Measurements from ENCODE around the gene PTTG2. TPM values are rescaled to one million over a fixed set of nuclear protein-coding genes. Genes with fewer than 3 reads are reported as not detected.

PTTG2 gene
- total RNA-seq, 1 experiment from 2014 or later: not detected

DNA sequence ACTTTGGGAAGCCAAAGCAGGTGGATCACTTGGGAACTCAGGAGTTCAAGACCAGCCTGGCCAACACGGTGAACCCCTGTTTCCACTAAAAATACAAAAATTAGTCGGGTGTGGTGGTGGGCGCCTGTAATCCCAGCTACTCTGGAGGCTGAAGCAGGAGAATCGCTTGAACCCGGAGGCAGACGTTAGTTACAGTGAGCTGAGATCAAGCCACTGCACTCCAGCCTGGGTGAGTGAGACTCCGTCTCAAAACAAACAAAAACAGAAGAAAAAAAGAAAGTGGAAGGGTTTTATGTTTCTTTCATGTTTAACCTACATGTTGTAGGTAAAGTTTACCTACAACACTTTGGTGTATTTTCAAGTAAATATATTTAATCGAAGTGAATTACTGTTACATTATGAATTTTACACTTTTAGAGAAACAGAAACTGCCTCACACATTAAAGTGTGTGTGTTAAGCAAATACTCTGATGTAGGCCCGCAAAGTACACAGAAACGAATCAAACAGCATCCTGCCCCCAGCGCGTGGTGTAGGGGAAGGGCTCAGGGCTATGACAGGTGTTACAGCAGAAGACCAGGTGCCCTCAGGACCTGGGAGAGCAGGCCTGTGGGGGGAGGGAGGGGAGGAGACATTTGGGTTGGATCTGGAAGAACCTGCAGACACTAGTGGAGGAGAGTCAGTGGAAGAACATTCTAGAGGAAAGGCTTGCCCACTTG, 39.0 kb downstream of the PTTG2 start:
- in situ Hi-C loops (cut with HindIII; ENCODE audit: low pct_unique_long_range_greater_than_20kb, low sequenced_read_pairs): no loop called here
- DNase-seq (ENCODE audit: low read depth, low spot score): no peak

- in situ Hi-C loops (cut with HindIII; ENCODE audit: low pct_unique_long_range_greater_than_20kb, low sequenced_read_pairs): no loop called here
Observed at GRCh38 chr4:37999965-38000364, 39.8 kb downstream of the PTTG2 start.

GRCh38 chr4:38001927-38002326, 41.7 kb downstream of the PTTG2 start:
- in situ Hi-C loops (cut with HindIII; ENCODE audit: low pct_unique_long_range_greater_than_20kb, low sequenced_read_pairs): no loop called here

More at GRCh38 chr4:37999965-38000364, 39.8 kb downstream of the PTTG2 start:
- DNase-seq (ENCODE audit: low read depth, low spot score): no peak

DNA sequence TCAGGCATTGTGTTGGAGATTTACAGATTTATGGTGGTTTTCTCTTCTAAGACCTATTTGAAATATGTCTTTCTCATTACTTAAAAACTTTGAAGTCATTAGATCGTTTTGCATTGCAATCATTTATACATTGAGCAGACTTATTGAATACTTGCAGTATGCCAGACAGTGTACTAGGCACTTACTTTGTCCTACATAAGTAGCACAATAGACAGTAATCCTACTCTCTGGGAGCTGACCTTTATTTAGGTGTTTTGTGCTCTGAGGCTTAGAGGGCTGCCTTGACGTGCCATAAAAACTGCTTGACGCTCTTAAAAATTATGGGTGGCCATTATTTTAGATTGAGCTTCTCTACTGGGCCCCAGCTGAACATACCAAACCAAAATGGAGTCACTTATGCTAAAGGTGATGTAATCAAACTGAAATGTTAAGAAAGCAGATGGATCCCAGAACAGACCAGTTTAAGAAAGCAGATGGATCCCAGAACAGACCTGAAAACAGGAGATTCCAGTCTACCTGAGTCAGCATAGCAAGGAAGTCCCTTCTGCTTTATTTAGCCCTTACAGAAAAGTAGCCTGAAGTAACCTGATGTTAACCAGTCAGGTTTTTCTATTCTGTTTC, 42.4 kb downstream of the PTTG2 start:
- in situ Hi-C loops (cut with HindIII; ENCODE audit: low pct_unique_long_range_greater_than_20kb, low sequenced_read_pairs): no loop called here

More at GRCh38 chr4:38001927-38002326, 41.7 kb downstream of the PTTG2 start:
- DNase-seq (ENCODE audit: low read depth, low spot score): no peak

GRCh38 chr4:38003102-38003501, 42.9 kb downstream of the PTTG2 start:
- in situ Hi-C loops (cut with HindIII; ENCODE audit: low pct_unique_long_range_greater_than_20kb, low sequenced_read_pairs): no loop called here

More for the DNA sequence above, 42.4 kb downstream of the PTTG2 start:
- DNase-seq (ENCODE audit: low read depth, low spot score): no peak

DNA sequence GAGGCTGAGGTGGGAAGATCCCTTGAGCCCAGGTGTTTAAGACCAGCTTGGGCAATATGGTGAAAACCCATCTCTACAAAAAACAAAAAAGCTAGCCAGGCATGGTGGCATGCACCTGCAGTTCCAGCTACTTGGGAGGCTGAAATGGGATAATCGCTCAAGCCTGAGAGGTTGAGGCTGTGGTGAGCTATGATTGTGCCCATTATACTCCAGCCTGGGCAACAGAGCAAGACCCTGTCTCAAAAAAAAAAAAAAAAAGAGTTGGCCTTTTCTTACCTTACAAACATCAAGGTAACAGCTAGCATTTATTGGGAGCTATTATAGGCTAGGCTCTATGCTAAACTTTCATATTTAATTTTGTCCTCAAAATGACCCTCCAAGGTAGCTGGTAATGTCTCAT, 43.4 kb downstream of the PTTG2 start:
- in situ Hi-C loops (cut with HindIII; ENCODE audit: low pct_unique_long_range_greater_than_20kb, low sequenced_read_pairs): no loop called here

More at GRCh38 chr4:38003102-38003501, 42.9 kb downstream of the PTTG2 start:
- DNase-seq (ENCODE audit: low read depth, low spot score): no peak

GRCh38 chr4:38004062-38004461, 43.9 kb downstream of the PTTG2 start:
- DNase-seq (ENCODE audit: low read depth, low spot score): no peak
- in situ Hi-C loops (cut with HindIII; ENCODE audit: low pct_unique_long_range_greater_than_20kb, low sequenced_read_pairs): no loop called here

More for the DNA sequence above, 43.4 kb downstream of the PTTG2 start:
- no peak for DNase-seq (ENCODE audit: low read depth, low spot score)

DNA sequence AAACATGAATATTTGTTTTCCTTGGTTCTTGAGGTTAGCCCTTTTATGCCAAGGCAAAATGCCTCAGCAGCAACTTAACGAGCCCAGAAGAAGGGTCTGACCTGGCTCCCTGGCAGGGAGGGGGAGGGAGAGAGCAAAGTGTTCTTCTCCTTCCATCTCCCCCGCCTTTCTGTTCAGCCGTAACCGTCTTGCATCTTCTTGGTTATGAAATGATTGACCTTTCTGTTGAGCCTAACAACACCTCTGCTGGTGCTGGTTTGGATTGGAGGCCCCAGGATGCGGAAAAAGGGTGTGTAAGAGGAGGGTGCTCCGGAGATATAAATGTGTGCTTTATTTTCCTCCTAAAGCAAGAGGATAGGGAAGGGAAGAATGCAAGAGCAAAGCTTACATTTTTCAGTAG, 44.7 kb downstream of the PTTG2 start:
- in situ Hi-C loops (cut with HindIII; ENCODE audit: low pct_unique_long_range_greater_than_20kb, low sequenced_read_pairs): no loop called here
- DNase-seq (ENCODE audit: low read depth, low spot score): no peak

DNA sequence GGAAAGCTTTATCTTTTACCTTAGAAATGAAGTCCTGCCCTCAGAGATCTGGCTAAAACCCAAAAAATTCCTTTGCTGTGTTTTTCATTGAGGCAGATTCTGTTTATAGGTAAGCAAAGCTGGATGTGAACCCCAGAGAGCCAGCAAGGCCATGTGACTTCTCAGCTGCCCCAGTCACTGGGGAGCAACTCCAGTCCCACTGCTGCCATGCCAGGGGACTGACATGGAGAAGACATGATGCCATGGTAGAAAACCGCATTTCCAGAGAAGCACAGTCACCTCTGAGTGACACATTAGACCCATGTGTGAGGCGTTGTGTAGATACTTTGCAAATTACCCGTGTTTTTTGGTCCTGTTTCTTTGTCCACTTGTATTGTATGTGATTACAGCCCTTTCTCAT, 45.4 kb downstream of the PTTG2 start:
- in situ Hi-C loops (cut with HindIII; ENCODE audit: low pct_unique_long_range_greater_than_20kb, low sequenced_read_pairs): no loop called here

GRCh38 chr4:38007645-38008044, 47.4 kb downstream of the PTTG2 start:
- in situ Hi-C loops (cut with HindIII; ENCODE audit: low pct_unique_long_range_greater_than_20kb, low sequenced_read_pairs): no loop called here
- DNase-seq (ENCODE audit: low read depth, low spot score): no peak

More for the DNA sequence above, 45.4 kb downstream of the PTTG2 start:
- DNase-seq (ENCODE audit: low read depth, low spot score): no peak

- DNase-seq (ENCODE audit: low read depth, low spot score): no peak
- in situ Hi-C loops (cut with HindIII; ENCODE audit: low pct_unique_long_range_greater_than_20kb, low sequenced_read_pairs): no loop called here
Observed at GRCh38 chr4:38008571-38009021, 48.4 kb downstream of the PTTG2 start.

DNA sequence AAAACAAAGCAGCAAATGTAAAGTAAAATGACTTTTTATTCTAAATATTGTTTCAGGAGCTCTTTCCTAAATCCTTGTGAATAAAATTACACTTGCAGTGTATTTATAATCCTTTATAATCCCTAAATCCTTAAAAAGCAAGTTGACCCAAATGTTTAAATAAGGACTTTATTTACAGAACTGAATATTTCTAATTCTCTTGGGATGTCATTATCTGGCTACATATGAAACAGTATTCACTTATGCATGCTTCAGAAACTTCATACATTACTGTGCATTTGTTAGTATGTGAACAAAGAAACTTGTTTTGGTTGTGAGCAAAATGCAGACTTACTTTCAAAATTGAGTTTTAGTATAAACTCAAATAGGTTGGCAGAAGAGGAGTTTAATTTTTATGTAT, 49.2 kb downstream of the PTTG2 start:
- in situ Hi-C loops (cut with HindIII; ENCODE audit: low pct_unique_long_range_greater_than_20kb, low sequenced_read_pairs): no loop called here
- no peak for DNase-seq (ENCODE audit: low read depth, low spot score)

GRCh38 chr4:38009949-38010348, 49.8 kb downstream of the PTTG2 start:
- in situ Hi-C loops (cut with HindIII; ENCODE audit: low pct_unique_long_range_greater_than_20kb, low sequenced_read_pairs): no loop called here
- no peak for DNase-seq (ENCODE audit: low read depth, low spot score)

Other genes with a start within 250 kb of the PTTG2 start
- 30.0 and 32.4 TPM in 2 replicates for gene PGM2, start 133.7 kb upstream of the PTTG2 start, total RNA-seq (2014; rRNA removed; shearing (Covaris generic))
- 51.9 and 54.9 TPM in 2 replicates for gene TBC1D1, start 69.3 kb upstream of the PTTG2 start, total RNA-seq (2014; rRNA removed; shearing (Covaris generic))

All from SK-MEL-5 (cell line).